Stimulated activated CD8-positive, alpha-beta memory T cell treated with anti-CD3 and anti-CD28 coated beads, Interleukin-7, amount 100 ng/mL, for 4 hours (primary cell): ENCODE measurements around the gene FOXO1.

Experiments used
- DNase-seq, 2 donors: peaks; one replicate each; pipeline ENCODE4 v3.0.0-alpha.2; 2020; ENCODE audit warnings: low read depth in 2 of 2

The FOXO1 gene

GRCh38 chr13:40639221-40639681 is 27.2 kb downstream of the FOXO1 start:
- DNase-seq = no peak

DNA sequence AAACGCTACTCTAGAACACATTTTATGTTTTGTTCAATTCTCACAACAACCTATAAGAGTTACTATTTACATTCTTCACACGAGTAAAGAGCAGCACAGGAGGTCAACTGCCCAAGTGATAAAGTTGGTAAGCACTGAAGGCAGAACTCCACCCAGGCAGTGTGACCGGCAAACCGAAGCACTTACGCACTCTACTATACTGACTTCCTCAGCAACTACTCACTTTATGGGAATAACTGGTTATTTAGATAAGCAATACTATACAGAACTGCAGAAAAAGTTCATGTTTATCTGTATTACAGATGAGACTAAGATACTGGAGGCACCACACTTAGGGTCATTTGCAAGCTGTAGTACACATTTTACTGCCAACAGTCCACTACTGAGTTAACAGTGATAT is 28.8 kb downstream of the FOXO1 start:
- DNase-seq = no peak

DNA sequence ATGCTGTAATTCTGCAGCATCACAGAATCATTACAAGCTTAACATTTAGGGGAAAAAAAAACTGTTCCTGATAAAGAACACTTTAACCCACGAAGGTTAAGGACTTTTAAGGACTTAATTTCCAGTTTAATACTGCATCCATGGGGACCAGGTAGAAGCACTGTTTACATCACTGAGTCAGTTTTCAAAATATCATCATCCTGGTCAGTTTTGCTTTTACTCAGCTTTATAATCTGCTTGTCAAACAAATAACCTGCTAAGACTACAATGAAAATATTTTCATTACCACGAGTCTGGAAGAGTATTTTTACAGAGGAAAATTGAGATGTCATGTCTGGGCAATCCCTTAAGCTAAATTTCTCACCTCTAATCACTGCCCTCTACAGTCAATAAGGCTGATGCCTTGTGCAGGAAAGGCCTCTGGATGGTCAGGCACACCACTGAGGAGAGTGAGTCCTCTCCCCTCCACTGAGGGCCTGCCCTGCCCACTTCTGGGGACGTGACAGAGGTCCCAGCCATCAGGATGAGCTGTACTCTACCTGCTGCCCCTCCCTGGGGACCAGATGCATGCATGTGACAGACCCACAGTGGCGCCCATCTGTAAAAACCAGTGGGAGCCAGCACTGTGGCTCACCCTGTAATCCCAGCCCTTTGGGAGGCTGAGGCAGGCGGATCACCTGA is 31.0 kb downstream of the FOXO1 start:
- no peak for DNase-seq

GRCh38 chr13:40632915-40633314 is 33.5 kb downstream of the FOXO1 start:
- no peak for DNase-seq

- DNase-seq = no peak
These were observed 34.8 kb downstream of the FOXO1 start for GRCh38 chr13:40631605-40632004.

- DNase-seq = no peak
These were observed 36.6 kb downstream of the FOXO1 start for GRCh38 chr13:40629678-40630384.

GRCh38 chr13:40626977-40627376 is 39.5 kb downstream of the FOXO1 start:
- no peak for DNase-seq

DNA sequence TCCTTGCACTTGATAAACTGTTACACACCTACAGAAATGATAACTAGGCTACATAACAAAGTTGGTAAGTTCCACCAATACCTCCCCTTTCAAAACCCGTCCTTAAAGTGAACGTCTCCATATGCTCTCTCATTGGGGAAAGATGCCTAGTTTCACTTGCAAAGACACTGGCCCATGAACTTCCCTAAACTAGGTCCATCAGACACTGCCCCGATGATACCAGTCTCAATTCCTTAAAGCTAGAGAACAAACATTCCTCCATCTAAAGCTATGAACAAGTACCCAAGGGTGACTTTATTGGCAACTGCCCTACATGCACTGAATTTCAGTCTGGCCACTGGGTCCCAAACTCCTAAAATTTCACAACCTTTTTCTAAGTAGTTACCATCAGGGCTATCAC is 39.9 kb downstream of the FOXO1 start:
- no peak for DNase-seq

DNA sequence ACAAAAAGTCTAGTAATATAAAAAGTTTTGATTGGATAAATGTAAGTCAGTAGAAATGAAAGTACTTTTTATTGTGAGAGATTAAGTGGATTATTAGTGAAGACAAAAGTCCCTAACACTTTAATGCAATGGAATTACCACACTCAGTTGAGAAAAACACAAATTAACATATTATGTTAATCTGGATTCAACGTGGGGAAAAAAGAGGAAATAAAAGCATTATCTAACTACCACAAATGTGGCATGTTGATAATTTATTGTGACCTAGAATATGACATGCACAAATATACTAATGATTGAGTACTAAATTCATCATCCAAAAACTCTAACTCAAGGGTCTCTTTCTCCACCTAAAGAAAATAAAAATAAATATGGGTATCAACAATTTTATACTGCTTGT is 41.5 kb downstream of the FOXO1 start:
- DNase-seq = no peak

- peak; percentile 15 to 21 for DNase-seq
These were observed 42.1 kb downstream of the FOXO1 start for GRCh38 chr13:40624383-40624782.

GRCh38 chr13:40622761-40623160 is 43.7 kb downstream of the FOXO1 start:
- DNase-seq = no peak

- no peak for DNase-seq
These were observed 44.2 kb downstream of the FOXO1 start for GRCh38 chr13:40622246-40622645.

GRCh38 chr13:40619479-40619814 is 47.0 kb downstream of the FOXO1 start:
- DNase-seq = no peak

GRCh38 chr13:40618581-40619478 is 47.6 kb downstream of the FOXO1 start:
- no peak for DNase-seq

DNA sequence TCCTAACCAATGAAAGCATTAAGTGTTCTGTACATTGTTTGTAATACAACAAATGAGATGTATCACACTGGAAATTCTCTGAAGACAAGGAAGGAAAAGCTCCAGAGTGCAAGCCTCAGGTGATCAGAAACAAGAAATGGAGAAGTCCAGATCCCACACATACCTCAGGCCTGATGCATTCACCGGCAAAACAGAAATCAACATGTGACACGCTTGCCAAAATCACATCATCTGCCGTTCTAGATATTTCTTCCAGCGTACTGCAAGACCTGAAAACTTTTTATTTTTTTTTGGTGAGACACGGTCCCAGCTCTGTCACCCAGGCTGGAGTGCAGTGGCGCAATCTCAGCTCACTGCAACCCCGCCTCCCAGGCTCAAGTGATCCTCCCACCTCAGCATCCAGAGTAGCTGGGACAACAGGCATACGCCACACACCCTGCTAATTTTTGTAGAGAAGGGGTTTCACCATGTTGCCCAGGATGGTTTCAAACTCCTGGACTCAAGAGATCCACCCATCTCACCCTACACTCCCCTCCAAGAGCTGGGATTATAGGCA is 48.6 kb downstream of the FOXO1 start:
- DNase-seq = no peak

DNA sequence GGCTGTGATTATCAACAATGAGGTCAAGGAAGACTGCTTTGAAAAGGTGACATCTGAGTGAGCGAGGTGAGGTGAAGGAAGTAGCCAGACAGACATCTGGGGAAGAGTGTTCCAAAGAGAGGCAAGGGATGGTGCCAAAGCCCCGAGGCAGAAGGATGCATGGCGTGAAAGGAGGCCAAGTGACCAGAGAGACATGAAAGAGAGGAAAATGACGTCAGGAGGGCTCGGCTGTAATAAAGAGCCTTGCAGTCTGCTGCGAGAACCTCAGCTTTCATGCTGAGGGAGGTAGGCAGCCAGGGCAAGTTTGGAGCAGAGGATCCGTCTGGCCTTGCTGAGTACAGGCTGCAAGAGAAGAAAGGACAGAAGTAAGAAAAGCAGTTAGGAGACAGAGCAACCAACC is 50.8 kb downstream of the FOXO1 start:
- DNase-seq = no peak

- DNase-seq = no peak
These were observed 52.5 kb downstream of the FOXO1 start for GRCh38 chr13:40613914-40614313.

GRCh38 chr13:40613192-40613818 is 53.1 kb downstream of the FOXO1 start:
- peak; percentile 31 to 40 for DNase-seq

DNA sequence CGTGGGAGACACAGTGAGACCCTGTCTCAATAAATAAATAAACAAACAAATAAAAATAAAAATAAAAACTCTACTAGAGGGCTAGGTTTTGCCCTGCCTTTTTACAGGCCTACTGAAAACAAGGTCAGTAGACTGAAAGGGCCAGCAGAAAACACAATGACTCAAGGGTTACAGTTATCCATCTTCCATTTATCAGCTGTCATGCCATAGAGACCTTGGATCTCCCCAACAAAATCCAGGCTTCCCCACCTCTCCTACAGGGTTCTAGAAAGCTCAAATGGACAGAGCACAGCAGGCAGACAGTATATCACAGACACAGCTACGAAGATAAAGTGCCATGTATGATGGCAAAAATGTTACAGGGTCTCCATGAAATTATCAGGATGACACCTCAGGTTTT is 54.4 kb downstream of the FOXO1 start:
- DNase-seq = no peak

GRCh38 chr13:40611635-40612034 is 54.8 kb downstream of the FOXO1 start:
- no peak for DNase-seq

DNA sequence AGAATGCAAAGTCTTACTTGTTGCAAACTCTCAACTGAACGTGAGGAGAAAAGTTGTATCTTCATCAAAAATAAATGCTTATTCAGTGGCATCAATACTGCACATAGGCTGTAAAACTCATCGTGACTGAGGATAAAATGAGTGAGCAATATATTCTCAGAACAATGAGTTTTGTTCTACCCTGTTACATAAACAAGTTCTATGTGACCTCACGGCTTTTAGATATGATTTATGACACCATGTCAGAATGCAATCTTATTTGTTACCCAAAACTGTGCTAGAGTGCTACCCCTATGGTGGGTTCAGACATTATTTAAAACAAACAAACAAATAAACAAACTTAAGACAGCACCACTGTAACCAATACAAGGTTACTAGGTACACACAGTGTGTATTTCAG is 55.4 kb downstream of the FOXO1 start:
- DNase-seq = no peak
